ENCODE measurements around the gene KCTD5. TPM values are rescaled to one million over a fixed set of nuclear protein-coding genes. Genes with fewer than 3 reads are reported as not detected.

Gene KCTD5
- total and polyA plus RNA-seq, 9 of the 15 experiments (the other 6 are each of a cell fraction or from before 2014, with no cell fraction given): 0.73 to 58.3 (median 32.3) TPM

GRCh38 chr16:2726923-2727322 lies 44.6 kb downstream of the KCTD5 start:
- Histone ChIP-seq H3K4me2 (ENCODE audit: insufficient read depth, low read length) (no peak overlapping the region), H3K4me3 (no peak overlapping the region), H3K79me2 (ENCODE audit: control insufficient read depth, insufficient read depth, low read length) (no peaks in the 10 kb centered on the region), H3K9ac (ENCODE audit: insufficient read depth in 1 of 2, low read depth in 2 of 2, low read length in 2 of 2) (no peak overlapping the region), H3K4me1 (replicated peaks in 1 of 2; ENCODE audit: control insufficient read depth in 2 of 2, insufficient read depth in 2 of 2, low read length in 2 of 2) (peaks cover 0 to 7% of the 10 kb centered on the region in 2 experiments; a peak in 3 of 5 replicates), H3K36me3 (ENCODE audit: control insufficient read depth, insufficient read depth, low read length) (no peaks in the 10 kb centered on the region), H3K9me1 (ENCODE audit: control insufficient read depth, insufficient read depth, low read length) (no peaks in the 10 kb centered on the region), H3K27me3 (ENCODE audit: control insufficient read depth in 2 of 2, insufficient read depth in 2 of 2, low read length in 2 of 2) (no peaks in the 10 kb centered on the region), H3K9me3 (replicated peaks; ENCODE audit: control insufficient read depth, insufficient read depth, low read depth, low read length) (no peaks in the 10 kb centered on the region), H4K20me1 (replicated peaks; ENCODE audit: control insufficient read depth, insufficient read depth, low read length) (no peaks in the 10 kb centered on the region), H3K27ac (ENCODE audit: extremely low read depth, low read depth, low read length) (no peak overlapping the region), H2AFZ (ENCODE audit: low read depth, low read length) (no peak overlapping the region)
- FAIRE-seq (no peak), ATAC-seq (no peak), DNase-seq (ENCODE audit: extremely low read depth in 1 of 4, low spot score in 3 of 4) (no peak)
- 42% methylated on average over 5 of the region's 5 CpGs for WGBS (ENCODE audit: insufficient coverage, low coverage, missing lambda C conversion rate)
- POLR2A ChIA-PET: no interaction called here
- TF ChIP-seq XRCC3 (IDR thresholded peaks at IDR 0.05): no peak
- no peak for TF ChIP-seq ESRRA (IDR thresholded peaks at IDR 0.05; ENCODE audit: borderline replicate concordance, low read depth)
- no peak for TF ChIP-seq HMBOX1 (IDR thresholded peaks at IDR 0.05)
- no peak for TF ChIP-seq ZNF407 (IDR thresholded peaks at IDR 0.05; ENCODE audit: low read depth)
- TF ChIP-seq ARHGAP35 (IDR thresholded peaks at IDR 0.05; ENCODE audit: partially characterized antibody): no peak
- no peak for TF ChIP-seq IRF1 (CRISPR knock-in tag; IDR thresholded peaks at IDR 0.05; ENCODE audit: borderline replicate concordance)
- TF ChIP-seq ZNF184 (CRISPR knock-in tag; IDR thresholded peaks at IDR 0.05): no peak
- no peak for TF ChIP-seq MYBL2 (IDR thresholded peaks at IDR 0.05; ENCODE audit: low read depth)
- no peak for TF ChIP-seq MYBL2 (CRISPR knock-in tag; IDR thresholded peaks at IDR 0.05; ENCODE audit: borderline replicate concordance)
- TF ChIP-seq SAFB2 (IDR thresholded peaks at IDR 0.05; ENCODE audit: borderline replicate concordance, low read depth, low read length, severe bottlenecking): no peak
- no peak for TF ChIP-seq SIRT6 (IDR thresholded peaks at IDR 0.05; ENCODE audit: low read depth, low read length)
- TF ChIP-seq TRIM28 (IDR thresholded peaks at IDR 0.05): no peak
- TF ChIP-seq XRCC4 (IDR thresholded peaks at IDR 0.05; ENCODE audit: extremely low read depth, insufficient read depth, insufficient read length): no peak
- no peak for TF ChIP-seq HMGN3 (IDR thresholded peaks at IDR 0.05; ENCODE audit: borderline replicate concordance, extremely low read depth, insufficient read length, low read depth, low read length)
- TF ChIP-seq SOX6 (IDR thresholded peaks at IDR 0.05): no peak
- in situ Hi-C loops (cut with MboI): no loop called here
- intact Hi-C loops (cut with micrococcal nuclease): no loop called here
- no TSS peak for BruUV-seq (replicated peaks)
- CTCF ChIA-PET (ENCODE audit: low intra/inter-chr PET ratio): no interaction called here
